ENCODE data around the gene SLC6A7. TPM values are rescaled to one million over a fixed set of nuclear protein-coding genes. Genes with fewer than 3 reads are reported as not detected.

SLC6A7 gene
- total RNA-seq, 2 donors from 2014 or later = 13.2 to 30.4 TPM

DNA sequence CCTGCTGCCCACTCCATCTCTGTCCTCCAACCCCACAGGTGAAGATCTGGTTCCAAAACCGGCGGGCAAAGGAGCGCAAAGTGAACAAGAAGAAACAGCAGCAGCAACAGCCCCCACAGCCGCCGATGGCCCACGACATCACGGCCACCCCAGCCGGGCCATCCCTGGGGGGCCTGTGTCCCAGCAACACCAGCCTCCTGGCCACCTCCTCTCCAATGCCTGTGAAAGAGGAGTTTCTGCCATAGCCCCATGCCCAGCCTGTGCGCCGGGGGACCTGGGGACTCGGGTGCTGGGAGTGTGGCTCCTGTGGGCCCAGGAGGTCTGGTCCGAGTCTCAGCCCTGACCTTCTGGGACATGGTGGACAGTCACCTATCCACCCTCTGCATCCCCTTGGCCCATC is 6.4 kb upstream of the SLC6A7 start:
- DNase-seq (no peak), ATAC-seq (no peak)
- intact Hi-C loops (cut with DNase I, micrococcal nuclease) = no loop called here

DNA sequence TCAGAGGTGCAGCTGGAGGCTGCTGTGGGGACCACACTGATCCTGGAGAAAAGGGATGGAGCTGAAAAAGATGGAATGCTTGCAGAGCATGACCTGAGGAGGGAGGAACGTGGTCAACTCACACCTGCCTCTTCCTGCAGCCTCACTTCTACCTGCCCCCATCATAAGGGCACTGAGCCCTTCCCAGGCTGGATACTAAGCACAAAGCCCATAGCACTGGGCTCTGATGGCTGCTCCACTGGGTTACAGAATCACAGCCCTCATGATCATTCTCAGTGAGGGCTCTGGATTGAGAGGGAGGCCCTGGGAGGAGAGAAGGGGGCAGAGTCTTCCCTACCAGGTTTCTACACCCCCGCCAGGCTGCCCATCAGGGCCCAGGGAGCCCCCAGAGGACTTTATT is 5.9 kb upstream of the SLC6A7 start:
- no peak for DNase-seq

DNA sequence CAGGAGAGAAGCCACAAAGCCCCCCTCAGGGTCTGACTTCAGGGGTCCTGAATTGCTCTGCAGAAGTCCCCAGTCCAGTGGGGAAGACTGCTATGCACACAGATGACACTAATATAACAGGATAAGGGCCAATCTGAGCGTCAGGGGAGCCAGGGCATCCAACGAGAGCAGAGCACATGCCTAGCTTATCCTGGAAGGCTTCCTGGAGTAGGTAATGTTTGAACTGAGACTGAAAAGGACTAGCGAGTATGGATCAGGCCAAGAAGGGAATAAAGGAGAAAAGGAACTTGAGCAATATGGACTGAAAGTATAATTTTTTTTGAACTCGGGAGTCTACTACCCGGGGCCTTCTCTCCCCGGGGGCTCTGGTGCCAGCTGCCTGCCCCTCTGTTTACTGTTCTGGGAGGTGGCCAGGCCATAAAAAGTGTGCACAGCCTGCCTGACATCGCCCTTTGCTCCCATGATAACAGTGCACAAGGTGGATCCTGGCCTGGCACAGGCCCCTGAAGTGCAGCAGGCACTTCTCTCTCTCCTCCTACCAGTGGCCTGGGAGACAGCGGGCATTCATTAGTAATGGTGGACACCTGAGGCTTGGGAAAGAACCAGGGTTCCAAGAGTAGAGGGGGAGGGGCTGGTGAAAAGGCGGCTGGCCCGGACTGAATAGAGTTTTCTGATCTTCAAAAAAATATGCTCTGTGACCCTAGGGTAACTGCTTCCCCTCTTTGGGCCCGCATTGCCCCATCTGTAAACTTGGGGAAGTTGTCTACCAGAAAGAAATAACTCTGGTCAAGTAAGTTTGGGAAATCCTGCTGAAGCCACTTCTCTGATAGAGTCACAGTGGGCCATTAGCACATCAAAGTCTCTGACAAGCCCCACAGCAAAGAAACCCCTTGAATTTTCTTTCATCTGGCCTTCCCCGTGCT is 4.6 kb upstream of the SLC6A7 start:
- DNase-seq (peak; percentile 84 to 93), ATAC-seq (peak; percentile 68)
- intact Hi-C loops (cut with DNase I, micrococcal nuclease) = no loop called here

More for the DNA sequence above, 5.9 kb upstream of the SLC6A7 start:
- no peak for ATAC-seq
- intact Hi-C loops (cut with DNase I, micrococcal nuclease) = no loop called here

DNA sequence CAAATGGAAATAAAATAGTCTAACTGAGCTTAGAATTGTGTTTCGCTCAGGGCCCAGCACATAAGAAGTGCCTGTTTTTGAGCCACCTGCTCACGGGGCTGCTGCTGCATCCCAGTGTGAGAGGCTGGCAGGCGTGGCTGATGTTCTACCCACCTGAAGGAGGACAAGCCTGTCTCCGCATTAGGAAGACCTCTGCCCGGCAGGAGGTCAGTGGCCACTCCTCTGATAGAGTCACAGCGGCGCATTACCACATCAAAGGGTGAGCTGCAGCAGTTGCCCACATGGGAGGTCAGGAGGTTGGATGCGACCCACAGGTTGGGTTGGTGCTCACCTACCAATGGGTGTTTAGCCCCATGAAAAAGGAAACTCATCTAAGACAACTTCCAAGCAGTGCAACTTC is 3.7 kb upstream of the SLC6A7 start:
- intact Hi-C loops (cut with DNase I, micrococcal nuclease) = no loop called here
- DNase-seq = no peak

DNA sequence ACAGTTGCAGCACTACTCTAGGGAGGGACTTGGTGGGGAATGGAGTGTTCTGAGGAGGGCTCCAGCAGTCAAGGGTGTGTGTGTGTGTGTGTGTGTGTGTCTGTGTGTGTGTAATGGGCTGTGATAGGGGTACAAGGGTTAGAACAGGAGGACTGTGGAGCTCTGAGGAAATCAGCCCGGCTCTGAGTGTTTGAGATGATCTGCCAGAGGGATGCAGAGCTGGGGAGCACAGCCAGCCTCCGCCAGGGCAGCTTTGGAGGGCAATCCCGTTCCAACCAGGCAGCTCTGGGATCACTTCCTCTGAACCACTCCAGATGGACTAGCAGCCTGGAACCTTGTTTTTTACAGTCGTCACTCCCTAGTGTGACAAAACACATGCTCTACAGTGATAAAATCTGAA is 3.0 kb upstream of the SLC6A7 start:
- ATAC-seq (peak; percentile 3), DNase-seq (no peak)
- intact Hi-C loops (cut with DNase I, micrococcal nuclease) = no loop called here

More for the DNA sequence above, 3.7 kb upstream of the SLC6A7 start:
- no peak for ATAC-seq

DNA sequence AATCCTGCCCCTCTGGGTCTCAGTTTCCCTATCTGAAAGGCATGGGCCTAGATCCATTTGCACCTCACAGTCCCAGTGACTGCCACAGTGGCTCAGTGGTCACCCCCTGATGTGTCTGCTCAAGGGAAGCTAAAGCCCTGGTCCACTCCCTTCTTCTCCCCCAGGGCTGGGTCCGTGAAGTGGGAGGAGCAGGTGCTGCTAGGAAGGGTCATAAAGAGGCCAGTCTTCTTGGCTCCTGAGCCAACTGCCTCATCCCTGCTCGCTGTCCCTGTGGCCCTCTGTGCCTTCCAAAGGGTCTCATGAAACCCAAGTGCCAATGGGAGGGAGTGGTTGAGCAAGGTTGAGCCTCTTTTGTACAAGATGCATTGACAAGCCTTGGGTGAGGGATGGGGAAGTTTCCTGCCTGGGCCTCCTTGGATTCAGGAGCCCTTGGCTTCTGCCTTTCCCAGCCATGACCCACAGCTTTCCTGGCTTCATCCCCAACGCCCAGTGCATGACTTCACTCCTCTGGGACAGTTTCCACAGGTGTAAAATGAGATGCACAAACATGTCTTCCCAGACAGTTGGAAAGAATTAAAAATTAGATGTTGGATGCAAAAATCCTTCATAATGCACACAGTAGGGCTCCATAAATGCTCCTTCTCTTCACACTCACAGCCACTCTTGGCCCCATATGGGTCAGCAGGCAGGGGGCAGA is 1.6 kb upstream of the SLC6A7 start:
- intact Hi-C loops (cut with DNase I, micrococcal nuclease) = no loop called here

DNA sequence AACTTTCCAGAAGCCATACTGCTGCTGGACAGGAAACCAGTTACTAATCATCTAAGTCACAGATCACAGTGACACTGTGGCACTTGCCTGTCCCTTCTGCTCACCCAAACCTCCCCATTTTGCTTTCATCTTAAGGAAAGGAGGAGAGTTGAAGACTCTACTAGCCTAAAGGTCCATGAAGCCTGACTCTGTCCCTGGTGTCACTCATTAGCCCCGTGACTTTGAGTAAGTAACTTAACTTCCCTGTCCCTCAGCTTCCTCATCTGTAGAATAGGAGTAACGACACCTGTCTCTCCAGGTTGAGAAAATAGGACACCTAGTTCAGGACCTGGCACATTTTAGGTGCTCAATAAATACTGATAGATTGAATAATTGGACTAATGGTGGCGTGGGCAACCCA is 536 bp upstream of the SLC6A7 start:
- intact Hi-C loops (cut with DNase I, micrococcal nuclease) = no loop called here
- ATAC-seq (peak; percentile 17), DNase-seq (no peak)

More for the DNA sequence above, 1.6 kb upstream of the SLC6A7 start:
- ATAC-seq = peak; percentile 38
- DNase-seq = peak; percentile 54 to 71

DNA sequence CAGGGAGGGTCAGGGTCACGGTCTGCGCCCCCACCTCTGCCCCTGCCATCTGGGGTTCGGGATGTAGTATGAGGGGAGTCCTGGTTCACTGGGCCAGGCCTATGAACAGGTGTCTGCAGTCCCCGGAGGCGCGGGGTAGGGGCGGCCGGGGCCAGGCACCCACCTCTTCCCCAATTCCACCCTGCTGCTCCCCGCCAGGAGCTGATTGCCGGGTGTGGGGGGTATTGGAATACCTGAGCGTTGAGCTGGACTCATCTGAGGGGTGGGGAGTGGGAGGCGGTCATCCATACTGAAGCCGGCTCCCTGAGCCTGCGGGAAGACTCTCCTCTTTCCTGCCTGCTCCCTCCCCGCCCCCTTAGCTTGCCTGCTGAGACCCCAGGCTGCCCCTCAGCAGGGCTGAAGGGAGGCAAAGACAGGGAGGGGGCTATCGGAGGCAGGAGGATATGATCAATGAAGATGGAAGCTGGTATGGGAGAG is 679 bp downstream of the SLC6A7 start:
- ATAC-seq (no peak), DNase-seq (no peak)
- intact Hi-C loops (cut with DNase I, micrococcal nuclease) = no loop called here

DNA sequence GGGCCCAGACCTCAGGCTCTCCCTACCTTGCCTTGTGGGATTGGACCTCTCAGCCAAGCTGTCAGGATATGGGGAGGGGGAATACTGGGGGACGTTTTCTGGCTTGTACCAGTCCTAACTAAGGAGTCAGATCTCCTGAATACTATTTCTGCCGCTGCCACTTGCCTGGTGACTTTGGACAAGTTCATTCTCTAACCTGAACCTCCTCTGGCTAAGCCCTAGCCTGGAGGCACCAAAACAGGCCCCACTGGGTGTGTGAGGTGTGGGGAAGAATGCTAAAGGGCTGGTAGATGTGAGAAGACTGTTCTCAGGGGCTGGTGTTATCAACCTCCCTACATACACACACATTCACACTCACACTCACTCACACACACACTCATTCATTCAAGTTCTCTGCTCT is 1.1 kb downstream of the SLC6A7 start:
- intact Hi-C loops (cut with DNase I, micrococcal nuclease) = no loop called here
- DNase-seq = no peak
- ATAC-seq = no peak

DNA sequence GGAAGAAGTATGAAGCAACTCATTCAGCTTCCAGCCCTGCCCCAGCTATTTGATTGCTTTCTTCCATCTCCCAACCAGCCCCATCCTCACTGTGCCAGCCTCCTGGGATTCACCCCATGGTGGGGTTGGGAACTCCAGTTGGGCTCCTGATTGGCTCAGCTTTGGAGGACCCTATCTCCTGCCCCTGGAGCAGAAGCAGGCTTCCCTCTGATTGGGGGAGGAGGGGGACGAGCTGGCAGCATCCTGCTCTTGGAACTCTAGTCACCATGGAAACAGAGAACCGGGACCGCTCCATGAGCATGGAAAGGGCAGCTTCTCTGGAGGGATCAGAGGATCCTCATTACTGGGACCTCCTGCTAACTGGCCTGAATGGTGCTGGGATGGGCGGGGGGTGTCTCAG is 2.6 kb downstream of the SLC6A7 start:
- intact Hi-C loops (cut with DNase I, micrococcal nuclease) = no loop called here
- ATAC-seq (no peak), DNase-seq (no peak)

DNA sequence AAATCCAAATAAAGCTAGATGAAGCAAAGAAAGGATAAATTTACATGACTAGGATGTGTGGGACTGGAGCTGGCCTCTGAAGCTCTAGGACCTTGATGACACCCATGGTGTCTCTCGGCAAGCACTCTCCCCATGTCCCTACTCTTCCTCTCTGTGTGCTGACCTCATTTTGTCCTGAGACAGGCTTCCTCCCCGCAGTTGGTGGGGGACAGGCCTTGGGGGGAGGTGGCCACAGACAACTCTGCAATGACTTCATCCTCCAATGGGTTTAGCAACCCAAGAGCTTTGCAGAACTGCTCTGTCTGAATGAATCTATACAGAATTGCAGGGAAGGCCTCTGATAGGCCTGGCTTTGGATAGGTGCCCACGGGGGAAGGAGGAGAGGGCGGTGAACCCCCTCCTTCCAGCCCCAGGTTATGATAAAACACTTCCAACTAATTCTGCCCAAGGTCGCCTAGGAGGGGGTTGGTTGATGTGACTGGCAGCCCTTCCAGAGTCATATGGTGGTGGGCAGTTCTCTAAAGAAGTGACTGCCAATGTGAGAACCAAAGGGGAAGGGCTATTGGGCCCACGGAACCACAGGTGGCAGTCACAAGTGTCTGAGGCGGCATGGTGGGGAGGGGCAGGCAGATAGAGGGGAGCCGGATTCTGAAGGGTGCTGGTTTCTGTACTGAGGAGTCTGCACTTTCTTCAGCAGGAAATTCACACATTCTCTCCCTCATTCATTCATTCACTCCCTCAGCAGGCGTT is 6.0 kb downstream of the SLC6A7 start:
- intact Hi-C loops (cut with DNase I, micrococcal nuclease) = no loop called here
- ATAC-seq = no peak
- no peak for DNase-seq

DNA sequence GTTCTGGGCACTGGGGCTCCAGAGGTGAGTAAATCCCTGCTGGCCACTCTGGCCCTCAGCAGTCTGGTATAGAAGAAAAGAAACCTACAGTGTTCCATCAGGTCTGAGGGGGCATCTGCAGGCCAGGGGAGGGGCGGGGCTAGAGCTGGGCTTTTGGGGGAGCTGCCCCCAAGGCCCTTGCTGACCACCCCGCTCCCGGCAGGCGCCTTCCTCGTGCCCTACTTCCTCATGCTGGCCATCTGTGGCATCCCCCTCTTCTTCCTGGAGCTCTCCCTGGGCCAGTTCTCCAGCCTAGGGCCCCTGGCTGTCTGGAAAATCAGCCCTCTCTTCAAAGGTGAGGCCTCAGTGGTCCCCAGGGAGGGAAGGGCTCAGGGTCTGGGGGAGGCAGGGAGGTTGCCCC is 6.7 kb downstream of the SLC6A7 start:
- ATAC-seq = no peak
- DNase-seq = peak in 1 of 2 donors; percentile 22
- intact Hi-C loops (cut with DNase I, micrococcal nuclease) = no loop called here

DNA sequence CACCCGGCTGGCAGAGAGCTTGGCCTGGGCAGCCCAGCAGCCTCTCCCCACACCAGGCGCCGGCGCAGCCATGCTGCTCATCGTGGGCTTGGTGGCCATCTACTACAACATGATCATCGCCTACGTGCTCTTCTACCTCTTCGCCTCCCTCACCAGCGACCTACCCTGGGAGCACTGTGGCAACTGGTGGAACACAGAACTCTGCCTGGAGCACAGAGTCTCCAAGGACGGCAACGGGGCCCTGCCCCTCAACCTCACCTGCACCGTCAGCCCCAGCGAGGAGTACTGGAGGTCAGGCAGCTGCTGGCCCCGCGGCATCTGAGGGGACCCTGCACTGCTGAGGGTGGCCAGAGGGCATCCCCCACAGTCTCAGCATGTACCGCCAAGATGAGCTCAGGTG is 7.1 kb downstream of the SLC6A7 start:
- no peak for ATAC-seq
- intact Hi-C loops (cut with DNase I, micrococcal nuclease) = no loop called here
- peak in 1 of 2 donors; percentile 18 for DNase-seq

DNA sequence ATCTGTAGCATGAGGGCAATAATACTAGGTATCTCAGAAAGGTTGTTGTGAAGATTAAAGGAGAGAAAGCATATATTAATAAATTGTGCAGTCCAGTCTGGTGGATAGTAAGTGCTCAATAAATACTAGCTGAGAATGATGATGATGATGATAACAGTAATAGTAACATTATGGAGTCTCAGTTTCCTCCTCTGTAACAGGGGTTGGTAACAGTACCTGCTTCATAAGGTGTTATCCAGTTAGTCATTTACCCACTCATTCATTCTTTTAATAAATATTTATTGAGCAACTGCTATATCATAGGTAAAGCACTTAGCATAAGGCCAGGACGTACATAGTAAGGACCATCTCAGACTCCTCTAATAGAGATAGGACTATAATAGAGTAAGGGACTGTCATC is 7.6 kb downstream of the SLC6A7 start:
- ATAC-seq (no peak), DNase-seq (no peak)
- intact Hi-C loops (cut with DNase I, micrococcal nuclease) = no loop called here

DNA sequence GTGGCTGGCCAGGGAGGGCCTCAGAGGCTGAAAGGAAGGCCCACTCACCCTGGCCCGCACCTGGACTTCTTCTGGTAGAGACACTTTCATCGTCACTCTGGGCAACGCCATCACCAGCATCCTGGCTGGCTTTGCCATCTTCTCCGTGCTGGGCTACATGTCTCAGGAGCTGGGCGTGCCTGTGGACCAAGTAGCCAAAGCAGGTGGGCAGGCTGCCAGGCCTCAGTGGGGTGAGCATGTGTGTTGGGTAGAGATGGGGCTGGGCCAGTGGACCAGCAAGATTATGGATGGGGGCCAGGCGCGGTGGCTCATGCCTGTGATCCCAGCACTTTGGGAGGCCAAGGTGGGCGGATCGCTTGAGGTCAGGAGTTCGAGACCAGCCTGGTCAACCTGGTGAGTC is 12.6 kb downstream of the SLC6A7 start:
- DNase-seq (no peak), ATAC-seq (no peak)
- intact Hi-C loops (cut with DNase I, micrococcal nuclease) = no loop called here

DNA sequence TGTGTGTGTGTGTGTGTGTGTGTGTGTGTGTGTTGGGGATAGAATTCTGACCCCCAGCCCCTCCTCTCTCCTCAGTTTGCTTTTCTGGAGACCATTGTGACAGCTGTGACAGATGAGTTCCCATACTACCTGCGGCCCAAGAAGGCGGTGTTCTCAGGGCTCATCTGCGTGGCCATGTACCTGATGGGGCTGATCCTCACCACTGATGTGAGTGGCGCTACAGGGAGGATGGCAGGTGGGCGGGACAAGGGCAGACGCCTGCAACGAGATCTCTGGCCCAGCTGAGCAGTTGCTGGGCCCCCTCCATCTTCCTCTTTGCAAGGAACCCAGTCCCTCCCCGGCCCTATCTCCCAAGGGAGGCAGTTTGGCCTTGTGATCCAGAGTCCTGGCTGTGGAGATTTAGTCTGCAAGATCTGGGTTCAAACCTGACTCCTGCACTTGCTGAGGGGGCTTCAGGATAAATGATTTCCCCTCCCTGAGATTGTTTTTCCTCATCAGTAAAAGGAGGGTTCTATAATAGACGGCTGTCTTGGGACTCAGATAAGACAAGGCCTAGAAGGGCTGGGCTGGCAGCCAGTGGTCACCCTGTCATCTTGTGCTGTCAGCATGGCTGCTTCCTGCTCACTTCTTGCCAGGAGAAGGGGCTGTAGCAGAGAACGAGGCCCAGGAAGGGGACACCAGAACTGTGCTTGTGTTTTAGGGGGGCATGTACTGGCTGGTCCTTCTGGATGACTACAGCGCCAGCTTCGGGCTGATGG is 14.1 kb downstream of the SLC6A7 start:
- intact Hi-C loops (cut with DNase I, micrococcal nuclease) = no loop called here
- DNase-seq = no peak
- no peak for ATAC-seq

DNA sequence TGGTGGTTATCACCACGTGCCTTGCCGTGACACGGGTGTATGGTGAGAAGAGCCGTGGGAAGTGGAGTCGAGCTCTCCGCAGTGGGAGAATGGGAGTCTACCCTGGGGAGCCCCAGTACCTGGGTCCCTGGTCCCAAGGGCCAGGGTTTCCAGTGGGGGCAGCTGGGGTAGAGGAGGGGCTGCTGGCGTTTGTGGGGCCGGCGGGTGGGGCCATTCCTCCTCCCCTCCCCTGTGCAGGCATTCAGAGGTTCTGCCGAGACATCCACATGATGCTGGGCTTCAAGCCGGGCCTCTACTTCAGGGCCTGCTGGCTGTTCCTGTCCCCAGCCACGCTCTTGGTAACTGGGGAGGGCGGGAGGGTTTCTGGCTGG is 14.7 kb downstream of the SLC6A7 start:
- intact Hi-C loops (cut with DNase I, micrococcal nuclease) = no loop called here
- DNase-seq = no peak
- no peak for ATAC-seq

DNA sequence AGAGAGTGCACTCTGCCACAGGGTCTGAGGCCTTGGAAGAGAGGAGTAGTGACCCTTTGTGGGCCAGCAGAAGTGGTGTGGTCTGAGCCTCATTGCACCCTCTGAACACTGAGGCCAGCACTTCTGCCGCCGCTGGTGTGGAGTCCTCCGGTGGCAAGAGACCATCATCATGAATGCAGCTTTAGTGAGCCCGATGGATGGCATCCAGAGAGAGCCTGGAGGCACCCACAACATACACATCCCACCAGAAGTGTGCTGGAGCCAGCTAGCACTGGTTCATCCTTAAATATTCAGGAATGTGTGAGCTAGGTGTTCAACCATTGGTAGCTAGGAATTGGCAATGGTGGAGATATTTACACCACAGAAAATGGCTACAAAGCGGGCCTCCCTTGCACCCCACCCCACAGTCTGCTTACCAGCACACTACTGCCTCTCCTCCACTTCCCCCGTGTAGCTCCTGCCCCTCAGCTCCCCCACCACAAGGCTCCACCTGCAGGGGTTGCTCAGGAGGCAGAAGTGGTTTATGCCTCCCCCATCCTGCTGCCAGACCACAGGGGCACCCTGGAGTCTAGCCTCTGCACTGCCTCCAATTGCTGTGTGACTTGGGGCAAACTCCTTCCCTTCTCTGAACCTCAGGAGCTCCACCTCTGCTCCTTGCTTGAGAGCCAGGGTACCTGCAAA is 16.4 kb downstream of the SLC6A7 start:
- ATAC-seq (no peak), DNase-seq (no peak)
- intact Hi-C loops (cut with DNase I, micrococcal nuclease) = no loop called here
